CD14-positive monocyte (primary cell): ENCODE data around the gene MRPL10. TPM values are rescaled to one million over a fixed set of nuclear protein-coding genes. Genes with fewer than 3 reads are reported as not detected.

ENCODE experiments used
- DNase-seq, 3 donors: peaks; one replicate each; pipeline ENCODE4 v3.0.0-alpha.2; 2011 to 2022
- H2AFZ ChIP-seq: 2 replicates; pipeline ENCODE4 v1.6.0; 2012; ENCODE audit warnings: mild to moderate bottlenecking, low read depth, low read length, inconsistent platforms; ENCODE audit not compliant: insufficient read depth, poor library complexity, severe bottlenecking
- H3K27ac ChIP-seq, 2 donors: 1 replicate in 1 of 2; 2 replicates in 1 of 2; pipeline ENCODE4 v1.5.1; 2012 to 2013; ENCODE audit warnings: low read length in 2 of 2, control low read depth in 1 of 2, inconsistent platforms in 1 of 2, low read depth in 1 of 2, mild to moderate bottlenecking in 1 of 2
- H3K27me3 ChIP-seq, 2 donors: one replicate each; pipeline versions ENCODE4 v1.6.0 to v1.6.1; 2011 to 2013; ENCODE audit warnings: low read length in 2 of 2; ENCODE audit not compliant: control insufficient read depth in 2 of 2, insufficient read depth in 2 of 2
- H3K36me3 ChIP-seq, 2 donors: replicated peaks in 1 of 2; 1 replicate in 1 of 2; 2 replicates in 1 of 2; pipeline versions ENCODE4 v1.5.1 to v1.6.1; 2012 to 2013; ENCODE audit warnings: low read length in 2 of 2, control low read depth in 1 of 2, inconsistent platforms in 1 of 2, mild to moderate bottlenecking in 1 of 2; ENCODE audit not compliant: insufficient read depth in 2 of 2, control insufficient read depth in 1 of 2
- H3K4me1 ChIP-seq, 2 donors: 1 replicate in 1 of 2; 2 replicates in 1 of 2; pipeline versions ENCODE4 v1.5.1 to v1.6.1; 2012 to 2013; ENCODE audit warnings: low read length in 2 of 2, control low read depth in 1 of 2, inconsistent platforms in 1 of 2, mild to moderate bottlenecking in 1 of 2, moderate library complexity in 1 of 2; ENCODE audit not compliant: insufficient read depth in 2 of 2, control insufficient read depth in 1 of 2
- H3K4me2 ChIP-seq: replicated peaks from 2 replicates; pipeline ENCODE3; 2012; ENCODE audit warnings: low read length, moderate library complexity, mild to moderate bottlenecking; ENCODE audit not compliant: poor library complexity, severe bottlenecking; ENCODE audit errors: extremely low read depth
- H3K4me3 ChIP-seq, 3 experiments: fragments of 200-600 bp in 1 of 3; sonication (generic) in 1 of 3; replicated peaks in 1 of 3; 1 replicate in 2 of 3; 2 replicates in 1 of 3; pipeline ENCODE4 v1.5.1; 2011 to 2013; ENCODE audit warnings: low read length in 3 of 3, mild to moderate bottlenecking in 3 of 3, control low read depth in 2 of 3, low read depth in 2 of 3, inconsistent platforms in 1 of 3, moderate library complexity in 1 of 3
- H3K79me2 ChIP-seq: 2 replicates; pipeline ENCODE4 v1.6.0; 2012; ENCODE audit warnings: mild to moderate bottlenecking, control low read depth, inconsistent platforms, low read length, moderate library complexity; ENCODE audit not compliant: insufficient read depth
- H3K9ac ChIP-seq: 2 replicates; pipeline ENCODE4 v1.6.0; 2017; ENCODE audit warnings: low read length, mild to moderate bottlenecking; ENCODE audit not compliant: insufficient read depth, poor library complexity, severe bottlenecking
- H3K9me3 ChIP-seq, 2 donors: replicated peaks in 1 of 2; 1 replicate in 1 of 2; 2 replicates in 1 of 2; pipeline versions ENCODE4 v1.5.1 to v1.6.1; 2012 to 2013; ENCODE audit warnings: low read length in 2 of 2, control low read depth in 1 of 2; ENCODE audit not compliant: control insufficient read depth in 1 of 2, insufficient read depth in 1 of 2
- H4K20me1 ChIP-seq: 2 replicates; pipeline ENCODE4 v1.6.0; 2012; ENCODE audit warnings: mild to moderate bottlenecking, low read length, control low read depth, moderate library complexity; ENCODE audit not compliant: insufficient read depth
- H3K27ac Mint-ChIP-seq, 7 donors: one replicate each; pipeline ENCODE4 v1.8.0; 2020; ENCODE audit warnings: mild to moderate bottlenecking in 7 of 7, mixed read lengths in 7 of 7, moderate library complexity in 6 of 7, inconsistent platforms in 2 of 7
- H3K27me3 Mint-ChIP-seq, 3 donors: one replicate each; pipeline ENCODE4 v1.8.0; 2021 to 2022; ENCODE audit warnings: low read depth in 3 of 3, mild to moderate bottlenecking in 3 of 3, mixed read lengths in 3 of 3, moderate library complexity in 3 of 3, inconsistent platforms in 1 of 3
- H3K36me3 Mint-ChIP-seq, 2 donors: one replicate each; pipeline ENCODE4 v1.8.0; 2020; ENCODE audit warnings: mixed read lengths in 2 of 2, inconsistent platforms in 1 of 2, mild to moderate bottlenecking in 1 of 2
- H3K4me1 Mint-ChIP-seq: one replicate; pipeline ENCODE4 v1.8.0; 2020; ENCODE audit warnings: mild to moderate bottlenecking, mixed read lengths
- H3K4me3 Mint-ChIP-seq, 2 donors: one replicate each; pipeline ENCODE4 v1.8.0; 2020; ENCODE audit warnings: mild to moderate bottlenecking in 2 of 2, mixed read lengths in 2 of 2, moderate library complexity in 1 of 2
- H3K9me3 Mint-ChIP-seq, 7 donors: one replicate each; pipeline ENCODE4 v1.8.0; 2020 to 2022; ENCODE audit warnings: mixed read lengths in 7 of 7, mild to moderate bottlenecking in 6 of 7, moderate library complexity in 6 of 7, inconsistent platforms in 2 of 7
- WGBS: methylation state at CpG from one replicate; pipeline ENCODE4 v1.1.5; 2013; ENCODE audit warnings: missing lambda C conversion rate; ENCODE audit not compliant: insufficient coverage; 5-methylcytosine and 5-hydroxymethylcytosine counted together
- intact Hi-C, 2 donors: fragments of 100-400 bp; cut with micrococcal nuclease; formaldehyde crosslinking; loops; one replicate each; pipeline versions ENCODE4 v1.15.0 to v1.15.1; 2023
- polyA plus RNA-seq, 3 donors: library from polyadenylated mRNA; depleted of rRNA in 1 of 3; unstranded in 2 of 3; stranded (reverse) in 1 of 3; fragments of 300-500 nt in 2 of 3; fragments of >200 nt in 1 of 3; fragmentation: Illumina TruSeq in 2 of 3; gene quantifications; 1 replicate in 2 of 3; 2 replicates in 1 of 3; pipeline ENCODE4 v1.2.3, GENCODE V29; 2012 to 2021
- TF ChIP-seq, protein P1 (sequence below): fragments of 200-600 bp; IDR thresholded peaks from one replicate; pipeline ENCODE4 v1.8.0; 2022; ENCODE audit warnings: antibody characterized with exemption, mild to moderate bottlenecking

MRPL10 gene
- polyA plus RNA-seq, 3 donors = 28.5 to 32.7 (median 32.6) TPM

DNA sequence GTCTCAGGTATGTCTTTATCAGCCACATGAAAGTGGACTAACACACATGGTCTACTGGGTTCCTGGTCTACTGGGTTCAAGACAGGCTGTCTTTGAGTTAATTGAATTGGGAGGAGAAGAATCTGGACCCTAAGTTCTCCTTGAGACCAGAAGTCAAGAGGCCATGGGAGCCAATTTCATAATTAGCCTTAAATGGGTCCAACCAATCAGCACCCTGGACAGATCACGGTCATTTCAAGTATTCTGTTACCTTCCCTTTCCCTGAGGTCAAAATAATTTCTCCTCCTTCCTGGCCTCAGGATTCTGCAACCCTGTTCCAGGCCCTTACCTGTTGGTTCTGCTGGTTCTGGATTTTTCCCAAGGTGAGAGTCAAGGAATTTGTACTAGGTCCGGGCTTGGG lies 33.5 kb downstream of the MRPL10 start:
- H2AFZ ChIP-seq = no peak overlapping the region
- TF ChIP-seq, protein P1, sequence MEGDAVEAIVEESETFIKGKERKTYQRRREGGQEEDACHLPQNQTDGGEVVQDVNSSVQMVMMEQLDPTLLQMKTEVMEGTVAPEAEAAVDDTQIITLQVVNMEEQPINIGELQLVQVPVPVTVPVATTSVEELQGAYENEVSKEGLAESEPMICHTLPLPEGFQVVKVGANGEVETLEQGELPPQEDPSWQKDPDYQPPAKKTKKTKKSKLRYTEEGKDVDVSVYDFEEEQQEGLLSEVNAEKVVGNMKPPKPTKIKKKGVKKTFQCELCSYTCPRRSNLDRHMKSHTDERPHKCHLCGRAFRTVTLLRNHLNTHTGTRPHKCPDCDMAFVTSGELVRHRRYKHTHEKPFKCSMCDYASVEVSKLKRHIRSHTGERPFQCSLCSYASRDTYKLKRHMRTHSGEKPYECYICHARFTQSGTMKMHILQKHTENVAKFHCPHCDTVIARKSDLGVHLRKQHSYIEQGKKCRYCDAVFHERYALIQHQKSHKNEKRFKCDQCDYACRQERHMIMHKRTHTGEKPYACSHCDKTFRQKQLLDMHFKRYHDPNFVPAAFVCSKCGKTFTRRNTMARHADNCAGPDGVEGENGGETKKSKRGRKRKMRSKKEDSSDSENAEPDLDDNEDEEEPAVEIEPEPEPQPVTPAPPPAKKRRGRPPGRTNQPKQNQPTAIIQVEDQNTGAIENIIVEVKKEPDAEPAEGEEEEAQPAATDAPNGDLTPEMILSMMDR = no peak

DNA sequence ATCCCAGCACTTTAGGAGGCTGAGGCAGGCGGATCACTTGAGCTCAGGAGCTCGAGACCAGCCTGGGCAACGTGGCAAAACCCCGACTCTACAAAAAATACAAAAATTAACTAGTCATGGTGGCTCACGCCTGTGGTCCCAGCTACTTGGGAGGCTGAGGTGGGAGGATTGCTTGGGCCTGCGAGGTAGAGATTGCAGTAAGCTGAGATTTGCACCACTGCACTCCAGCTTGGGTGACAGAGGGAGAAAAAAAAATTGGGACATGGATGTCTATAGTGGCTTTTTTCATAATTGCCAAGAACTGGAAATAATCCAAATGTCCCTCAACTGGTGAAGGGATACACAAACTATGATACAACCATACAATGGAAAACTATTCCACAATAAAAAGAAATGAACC lies 38.4 kb downstream of the MRPL10 start:
- H3K27me3 ChIP-seq = peaks cover 38 to 67% of the 10 kb centered on the region in 2 donors
- H3K9ac ChIP-seq = no peak overlapping the region
- TF ChIP-seq, protein P1 = no peak
- H3K4me3 ChIP-seq = no peak overlapping the region
- peaks cover 0 to 6% of the 10 kb centered on the region in 2 donors for H3K9me3 ChIP-seq
- H3K4me1 Mint-ChIP-seq = peaks cover 4% of the 10 kb centered on the region
- peaks cover 7% of the 10 kb centered on the region in 2 donors for H3K4me1 ChIP-seq
- H3K27me3 Mint-ChIP-seq = peaks cover 53 to 72% (median 57%) of the 10 kb centered on the region in 3 donors
- no peaks in the 10 kb centered on the region for H4K20me1 ChIP-seq
- H3K36me3 Mint-ChIP-seq = no peaks in the 10 kb centered on the region
- peaks cover 0 to 6% (median 2%) of the 10 kb centered on the region in 7 donors for H3K9me3 Mint-ChIP-seq
- H3K36me3 ChIP-seq = no peaks in the 10 kb centered on the region
- H2AFZ ChIP-seq = no peak overlapping the region
- no peak for DNase-seq
- no peak overlapping the region for H3K27ac Mint-ChIP-seq
- no peaks in the 10 kb centered on the region for H3K79me2 ChIP-seq
- intact Hi-C loops = no loop called here
- H3K27ac ChIP-seq = no peak overlapping the region
- 90% methylated on average over 2 of the region's 6 CpGs for WGBS
- H3K4me2 ChIP-seq = no peak overlapping the region
- H3K4me3 Mint-ChIP-seq = peak overlapping the region in 1 of 2 donors; percentile 9

More for the DNA sequence above, 33.5 kb downstream of the MRPL10 start:
- H3K36me3 ChIP-seq = no peaks in the 10 kb centered on the region
- H4K20me1 ChIP-seq = no peaks in the 10 kb centered on the region
- intact Hi-C loops = no loop called here
- H3K27ac ChIP-seq = no peak overlapping the region
- peaks cover 23 to 34% (median 25%) of the 10 kb centered on the region in 3 donors for H3K27me3 Mint-ChIP-seq
- no peaks in the 10 kb centered on the region for H3K36me3 Mint-ChIP-seq
- H3K4me3 Mint-ChIP-seq = no peak overlapping the region
- no peak for DNase-seq
- 57% methylated on average over 1 of the region's 2 CpGs for WGBS
- no peak overlapping the region for H3K27ac Mint-ChIP-seq
- no peak overlapping the region for H3K9ac ChIP-seq
- no peaks in the 10 kb centered on the region for H3K9me3 ChIP-seq
- H3K4me3 ChIP-seq = no peak overlapping the region
- no peaks in the 10 kb centered on the region for H3K4me1 ChIP-seq
- H3K27me3 ChIP-seq = peaks cover 7 to 21% of the 10 kb centered on the region in 2 donors
- H3K4me2 ChIP-seq = no peak overlapping the region
- no peaks in the 10 kb centered on the region for H3K79me2 ChIP-seq
- H3K4me1 Mint-ChIP-seq = no peaks in the 10 kb centered on the region
- peaks cover 0 to 2% (median 0%) of the 10 kb centered on the region in 7 donors for H3K9me3 Mint-ChIP-seq
